ENCODE measurements around the gene ZNF488.

The ZNF488 gene

DNA sequence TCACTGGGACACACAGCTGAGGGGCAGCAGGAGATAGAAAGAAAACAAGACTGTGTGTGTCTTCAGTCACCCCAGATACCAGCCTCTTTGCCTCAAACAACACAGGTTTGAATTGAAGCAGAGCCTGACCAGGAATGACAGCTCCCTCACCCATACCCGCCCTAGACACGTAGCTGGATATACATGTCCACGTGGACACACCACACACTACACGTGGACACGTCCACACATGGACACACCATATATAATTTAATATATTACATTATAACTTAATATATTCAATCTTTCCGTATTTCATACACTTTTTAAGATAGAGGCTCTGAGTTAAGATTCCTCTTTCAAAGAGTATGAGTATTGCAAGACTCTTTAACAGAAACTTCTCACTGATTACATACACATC is 50.6 kb downstream of the ZNF488 start:
- no peaks in the 10 kb centered on the region for H4K20me1 ChIP-seq (ENCODE audit: insufficient read depth, low read length, poor library complexity, severe bottlenecking)
- TF ChIP-seq, protein P1, sequence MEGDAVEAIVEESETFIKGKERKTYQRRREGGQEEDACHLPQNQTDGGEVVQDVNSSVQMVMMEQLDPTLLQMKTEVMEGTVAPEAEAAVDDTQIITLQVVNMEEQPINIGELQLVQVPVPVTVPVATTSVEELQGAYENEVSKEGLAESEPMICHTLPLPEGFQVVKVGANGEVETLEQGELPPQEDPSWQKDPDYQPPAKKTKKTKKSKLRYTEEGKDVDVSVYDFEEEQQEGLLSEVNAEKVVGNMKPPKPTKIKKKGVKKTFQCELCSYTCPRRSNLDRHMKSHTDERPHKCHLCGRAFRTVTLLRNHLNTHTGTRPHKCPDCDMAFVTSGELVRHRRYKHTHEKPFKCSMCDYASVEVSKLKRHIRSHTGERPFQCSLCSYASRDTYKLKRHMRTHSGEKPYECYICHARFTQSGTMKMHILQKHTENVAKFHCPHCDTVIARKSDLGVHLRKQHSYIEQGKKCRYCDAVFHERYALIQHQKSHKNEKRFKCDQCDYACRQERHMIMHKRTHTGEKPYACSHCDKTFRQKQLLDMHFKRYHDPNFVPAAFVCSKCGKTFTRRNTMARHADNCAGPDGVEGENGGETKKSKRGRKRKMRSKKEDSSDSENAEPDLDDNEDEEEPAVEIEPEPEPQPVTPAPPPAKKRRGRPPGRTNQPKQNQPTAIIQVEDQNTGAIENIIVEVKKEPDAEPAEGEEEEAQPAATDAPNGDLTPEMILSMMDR (conservative IDR thresholded peaks at IDR 0.05; ENCODE audit: low read length): no peak
- no peak for TF ChIP-seq EZH2phosphoT487 (IDR thresholded peaks at IDR 0.05; ENCODE audit: borderline replicate concordance)

DNA sequence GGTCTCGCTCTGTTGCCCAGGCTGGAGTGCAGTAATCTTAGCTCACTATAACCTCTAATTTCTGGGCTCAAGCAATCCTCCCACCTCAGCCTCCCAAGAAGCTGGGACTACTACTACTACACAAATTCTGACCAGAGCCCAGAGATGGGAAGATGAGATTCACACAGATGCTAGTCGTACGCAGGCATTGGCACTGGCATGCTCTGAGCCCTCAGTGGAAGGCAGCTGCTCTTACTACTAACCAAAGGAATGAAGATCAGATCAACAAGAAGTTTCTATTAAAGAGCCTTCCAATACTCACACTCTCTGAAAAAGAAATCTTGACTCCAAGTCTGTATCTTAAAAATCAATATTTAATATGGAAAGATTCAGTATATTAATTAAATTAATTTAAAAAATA is 51.1 kb downstream of the ZNF488 start:
- Histone ChIP-seq H3K4me2 (ENCODE audit: low read depth, low read length, poor library complexity, severe bottlenecking) (no peak overlapping the region), H3K9ac (ENCODE audit: low read depth, low read length, poor library complexity, severe bottlenecking) (no peak overlapping the region), H3K4me3 (ENCODE audit: low read length, poor library complexity, severe bottlenecking) (no peak overlapping the region), H4K20me1 (ENCODE audit: insufficient read depth, low read length, poor library complexity, severe bottlenecking) (no peaks in the 10 kb centered on the region), H3K27me3 (ENCODE audit: insufficient read depth, low read length, poor library complexity, severe bottlenecking) (no peaks in the 10 kb centered on the region), H2AFZ (ENCODE audit: low read length) (no peak overlapping the region), H3K9me2 (replicated peaks; ENCODE audit: low read depth, low read length) (no peaks in the 10 kb centered on the region), H3F3A (ENCODE audit: low read depth) (no peaks in the 10 kb centered on the region), H3K36me3 (ENCODE audit: insufficient read depth, low read length) (no peaks in the 10 kb centered on the region), H3K4me1 (ENCODE audit: insufficient read depth, low read length, poor library complexity, severe bottlenecking) (no peaks in the 10 kb centered on the region), H3K79me2 (ENCODE audit: insufficient read depth, low read length) (no peaks in the 10 kb centered on the region), H3K9me3 (ENCODE audit: insufficient read depth, low read depth, low read length) (no peaks in the 10 kb centered on the region)
- TF ChIP-seq, protein P1 (conservative IDR thresholded peaks at IDR 0.05; ENCODE audit: low read length): no peak
- no peak for TF ChIP-seq EZH2phosphoT487 (IDR thresholded peaks at IDR 0.05; ENCODE audit: borderline replicate concordance)

More for the DNA sequence above, 50.6 kb downstream of the ZNF488 start:
- H3K4me3 ChIP-seq (ENCODE audit: low read length, poor library complexity, severe bottlenecking): no peak overlapping the region
- no peak overlapping the region for H3K4me2 ChIP-seq (ENCODE audit: low read depth, low read length, poor library complexity, severe bottlenecking)
- no peaks in the 10 kb centered on the region for H3K9me2 ChIP-seq (replicated peaks; ENCODE audit: low read depth, low read length)
- no peaks in the 10 kb centered on the region for H3K27me3 ChIP-seq (ENCODE audit: insufficient read depth, low read length, poor library complexity, severe bottlenecking)
- H3K9me3 ChIP-seq (ENCODE audit: insufficient read depth, low read depth, low read length): no peaks in the 10 kb centered on the region
- H2AFZ ChIP-seq (ENCODE audit: low read length): no peak overlapping the region
- no peaks in the 10 kb centered on the region for H3K36me3 ChIP-seq (ENCODE audit: insufficient read depth, low read length)
- H3K9ac ChIP-seq (ENCODE audit: low read depth, low read length, poor library complexity, severe bottlenecking): no peak overlapping the region
- H3K4me1 ChIP-seq (ENCODE audit: insufficient read depth, low read length, poor library complexity, severe bottlenecking): no peaks in the 10 kb centered on the region
- H3K79me2 ChIP-seq (ENCODE audit: insufficient read depth, low read length): no peaks in the 10 kb centered on the region
- H3F3A ChIP-seq (ENCODE audit: low read depth): no peaks in the 10 kb centered on the region

DNA sequence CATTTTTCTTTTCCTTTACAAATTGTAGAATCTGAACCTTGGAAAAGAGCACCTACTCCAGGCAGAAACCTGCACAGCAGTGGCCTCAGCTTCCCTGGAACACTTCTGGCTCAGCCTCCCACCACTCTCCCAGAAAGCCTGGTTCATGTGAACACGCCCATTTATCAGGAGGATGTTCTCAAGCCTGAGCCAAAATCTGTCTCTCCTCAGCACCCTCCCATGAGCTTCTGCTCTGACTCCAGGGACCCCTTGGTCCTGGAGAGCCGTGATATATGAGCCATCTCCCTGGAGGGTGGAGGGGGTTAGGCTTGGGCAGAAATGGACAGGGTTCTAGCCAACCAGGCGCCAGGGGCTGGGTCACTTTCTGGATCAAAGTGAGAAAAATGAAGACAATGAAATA is 51.7 kb downstream of the ZNF488 start:
- H3K4me2 ChIP-seq (ENCODE audit: low read depth, low read length, poor library complexity, severe bottlenecking): no peak overlapping the region
- no peaks in the 10 kb centered on the region for H3F3A ChIP-seq (ENCODE audit: low read depth)
- H4K20me1 ChIP-seq (ENCODE audit: insufficient read depth, low read length, poor library complexity, severe bottlenecking): no peaks in the 10 kb centered on the region
- H3K9me2 ChIP-seq (replicated peaks; ENCODE audit: low read depth, low read length): no peaks in the 10 kb centered on the region
- H3K9ac ChIP-seq (ENCODE audit: low read depth, low read length, poor library complexity, severe bottlenecking): no peak overlapping the region
- TF ChIP-seq EZH2phosphoT487 (IDR thresholded peaks at IDR 0.05; ENCODE audit: borderline replicate concordance): no peak
- TF ChIP-seq, protein P1 (conservative IDR thresholded peaks at IDR 0.05; ENCODE audit: low read length): no peak
- H3K9me3 ChIP-seq (ENCODE audit: insufficient read depth, low read depth, low read length): no peaks in the 10 kb centered on the region
- no peaks in the 10 kb centered on the region for H3K27me3 ChIP-seq (ENCODE audit: insufficient read depth, low read length, poor library complexity, severe bottlenecking)
- H2AFZ ChIP-seq (ENCODE audit: low read length): no peak overlapping the region
- no peaks in the 10 kb centered on the region for H3K79me2 ChIP-seq (ENCODE audit: insufficient read depth, low read length)
- H3K4me1 ChIP-seq (ENCODE audit: insufficient read depth, low read length, poor library complexity, severe bottlenecking): no peaks in the 10 kb centered on the region
- no peaks in the 10 kb centered on the region for H3K36me3 ChIP-seq (ENCODE audit: insufficient read depth, low read length)
- H3K4me3 ChIP-seq (ENCODE audit: low read length, poor library complexity, severe bottlenecking): no peak overlapping the region

Measured in Loucy (cell line).